HG02798 (cell line): Measurements from ENCODE around the gene DSCAML1.

Experiments
- ATAC-seq: cut with Tn5 transposase; IDR thresholded peaks from one replicate; pipeline ENCODE4 v1.9.1; 2021; ENCODE audit warnings: mild to moderate bottlenecking; ENCODE audit not compliant: unreplicated experiment, poor library complexity

DSCAML1 gene

GRCh38 chr11:117380676-117381075, 416.3 kb downstream of the DSCAML1 start:
- no peak for ATAC-seq

- no peak for ATAC-seq
Measured at GRCh38 chr11:117378976-117379865, 417.8 kb downstream of the DSCAML1 start.
